Posterior cingulate gyrus (tissue), 11 donors: Measurements from ENCODE around the gene ARHGAP5.
"Not testable (repeated sequence)": the region's sequence is repeated elsewhere in the genome, so short reads cannot be mapped to it uniquely, and the experiment has no call there.

Experiments
- DNase-seq, 10 donors: peaks; one replicate each; pipeline versions ENCODE4 v3.0.0 to v3.0.0-alpha.2; 2020 to 2021; ENCODE audit warnings: mixed read lengths in 3 of 10
- intact Hi-C: fragments of 100-400 bp; cut with DNase I; formaldehyde crosslinking; loops from one replicate; pipeline ENCODE4 v1.15.1; 2023

ARHGAP5 gene

DNA sequence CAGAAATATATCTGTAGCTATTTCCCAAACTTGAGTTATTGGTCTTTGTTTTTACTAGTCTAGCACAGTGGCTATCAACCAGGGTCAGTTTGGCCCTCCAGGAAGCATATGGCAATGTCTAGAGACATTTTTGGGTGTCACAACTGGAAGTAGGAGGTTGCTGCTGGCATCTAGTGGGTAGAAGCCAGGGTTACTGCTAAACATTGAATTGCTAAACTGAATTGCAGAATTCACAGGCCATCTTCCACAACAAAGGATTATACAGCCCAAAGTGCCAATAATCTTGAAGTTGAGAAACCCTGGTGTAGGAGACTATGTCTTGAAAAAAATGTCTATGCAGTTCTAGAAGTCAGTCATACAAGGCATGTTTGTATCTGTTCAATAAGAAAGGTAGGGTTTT lies 27.7 kb downstream of the ARHGAP5 start:
- intact Hi-C loops, result no loop called here

DNA sequence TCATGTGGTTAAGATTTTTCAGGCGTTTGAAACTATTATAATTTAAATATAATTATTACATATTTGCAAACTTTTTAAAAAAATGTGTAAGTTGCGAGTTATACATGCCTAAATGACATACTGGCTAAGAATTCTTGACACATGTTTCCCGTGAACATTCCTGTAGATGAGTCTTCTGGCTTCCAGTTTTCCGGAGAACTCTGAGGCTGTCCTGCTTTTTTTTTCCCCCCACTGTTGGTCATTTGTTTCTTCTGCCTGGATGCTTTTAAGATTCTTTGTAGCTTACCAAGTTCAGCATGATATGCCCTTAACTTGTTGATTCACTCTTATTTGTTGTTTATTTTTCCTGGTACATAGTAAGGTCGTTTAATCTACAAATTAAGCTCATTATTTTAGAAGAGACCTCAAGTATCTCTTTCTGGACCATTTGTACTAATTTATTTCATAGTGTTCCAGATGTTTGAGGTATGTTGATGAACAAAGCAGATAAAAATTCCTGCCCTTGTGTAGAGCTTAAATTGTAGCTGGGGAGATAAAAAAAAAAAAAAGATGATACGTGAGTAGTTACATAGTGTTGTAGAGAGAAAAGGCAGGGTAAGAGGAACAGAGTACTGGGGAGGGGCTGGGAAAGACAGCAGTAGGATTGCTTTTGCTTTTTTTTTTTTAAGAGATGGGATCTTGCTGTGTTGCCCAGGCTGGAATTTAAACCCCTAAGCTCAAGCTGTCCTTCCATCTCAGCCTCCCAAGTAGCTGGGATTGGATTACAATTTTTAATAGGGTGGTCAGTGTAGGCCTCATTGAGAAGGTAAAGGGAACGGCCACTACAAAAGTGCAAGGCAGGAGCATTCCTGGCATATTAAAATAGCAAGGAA lies 32.8 kb downstream of the ARHGAP5 start:
- DNase-seq, result no peak
- intact Hi-C loops, result no loop called here

More for the DNA sequence above, 27.7 kb downstream of the ARHGAP5 start:
- DNase-seq, result no peak

DNA sequence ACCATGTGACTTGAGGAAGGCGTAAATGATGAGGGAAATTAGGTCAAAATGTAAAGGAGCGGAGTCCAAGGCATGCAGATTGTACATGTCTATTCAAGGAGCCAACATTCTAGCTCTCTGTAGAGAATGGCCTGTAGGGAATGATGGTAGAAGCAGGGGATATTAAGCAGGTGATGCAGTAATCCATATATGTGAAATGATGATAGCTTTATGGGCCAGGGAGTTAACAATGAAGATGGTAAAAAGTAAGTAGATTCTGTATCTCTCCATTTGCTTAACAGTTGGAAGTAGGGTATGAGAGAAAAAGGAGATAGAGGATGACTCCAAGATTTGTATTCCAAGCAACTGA lies 33.4 kb downstream of the ARHGAP5 start:
- DNase-seq, result no peak
- intact Hi-C loops, result no loop called here

DNA sequence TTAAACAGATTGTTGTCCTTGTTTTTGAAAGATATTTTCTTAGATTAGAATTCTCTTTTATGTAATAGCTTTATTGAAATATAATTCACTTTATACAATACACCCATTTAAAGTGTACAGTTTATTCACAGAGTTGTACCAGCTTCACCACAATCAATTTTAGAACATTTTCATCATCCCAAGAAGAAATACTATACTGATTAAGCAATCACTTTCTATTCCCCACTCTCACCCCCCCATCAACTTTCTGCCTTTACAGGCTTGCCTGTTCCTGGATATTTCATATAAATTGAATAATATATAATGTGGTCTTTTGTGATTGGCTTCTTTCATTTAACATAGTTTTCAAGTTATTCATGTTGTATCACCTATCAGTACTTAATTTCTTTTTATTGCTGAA lies 44.4 kb downstream of the ARHGAP5 start:
- DNase-seq, result no peak
- intact Hi-C loops, result no loop called here

DNA sequence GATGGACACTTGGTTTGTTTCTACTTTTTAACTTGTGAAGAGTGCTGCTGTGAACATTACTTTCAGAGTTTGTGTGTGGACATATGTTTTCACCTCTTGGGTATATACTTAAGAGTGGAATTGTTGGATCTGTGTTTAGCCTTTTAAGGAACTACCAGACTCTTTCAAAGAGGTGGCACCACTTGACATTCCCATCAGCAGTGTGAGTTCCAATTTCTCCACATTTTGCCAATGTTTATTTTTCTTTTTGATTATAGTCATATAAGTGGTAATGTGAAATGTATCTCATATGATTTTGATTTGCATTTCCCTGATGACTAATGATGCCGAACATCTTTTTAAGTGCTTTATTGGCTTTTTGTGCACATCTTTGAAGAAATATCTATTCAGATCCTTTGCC lies 44.8 kb downstream of the ARHGAP5 start:
- intact Hi-C loops, result no loop called here
- no peak for DNase-seq

DNA sequence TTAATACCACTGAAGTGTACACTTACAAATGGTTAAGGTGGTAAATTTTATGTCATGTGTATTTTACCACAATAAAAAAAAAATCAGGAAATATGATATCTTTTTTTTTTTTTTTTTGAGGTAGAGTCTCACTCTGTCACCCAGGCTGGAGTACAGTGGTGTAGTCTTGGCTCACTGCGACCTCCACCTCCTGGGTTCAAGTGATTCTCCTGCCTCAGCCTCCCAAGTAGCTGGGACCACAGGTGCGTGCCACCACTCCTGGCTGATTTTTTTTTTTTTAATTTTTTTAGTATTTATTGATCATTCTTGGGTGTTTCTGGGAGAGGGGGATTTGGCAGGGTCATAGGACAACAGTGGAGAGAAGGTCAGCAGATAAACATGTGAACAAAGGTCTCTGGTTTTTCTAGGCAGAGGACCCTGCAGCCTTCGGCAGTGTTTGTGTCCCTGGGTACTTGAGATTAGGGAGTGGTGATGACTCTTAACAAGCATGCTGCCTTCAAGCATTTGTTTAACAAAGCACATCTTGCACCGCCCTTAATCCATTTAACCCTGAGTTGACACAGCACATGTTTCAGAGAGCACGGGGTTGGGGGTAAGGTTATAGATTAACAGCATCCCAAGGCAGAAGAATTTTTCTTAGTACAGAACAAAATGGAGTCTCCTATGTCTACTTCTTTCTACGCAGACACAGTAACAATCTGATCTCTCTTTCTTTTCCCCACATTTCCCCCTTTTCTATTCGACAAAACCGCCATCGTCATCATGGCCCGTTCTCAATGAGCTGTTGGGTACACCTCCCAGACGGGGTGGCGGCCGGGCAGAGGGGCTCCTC lies 50.0 kb downstream of the ARHGAP5 start:
- intact Hi-C loops, DNase-seq: not testable (repeated sequence)

DNA sequence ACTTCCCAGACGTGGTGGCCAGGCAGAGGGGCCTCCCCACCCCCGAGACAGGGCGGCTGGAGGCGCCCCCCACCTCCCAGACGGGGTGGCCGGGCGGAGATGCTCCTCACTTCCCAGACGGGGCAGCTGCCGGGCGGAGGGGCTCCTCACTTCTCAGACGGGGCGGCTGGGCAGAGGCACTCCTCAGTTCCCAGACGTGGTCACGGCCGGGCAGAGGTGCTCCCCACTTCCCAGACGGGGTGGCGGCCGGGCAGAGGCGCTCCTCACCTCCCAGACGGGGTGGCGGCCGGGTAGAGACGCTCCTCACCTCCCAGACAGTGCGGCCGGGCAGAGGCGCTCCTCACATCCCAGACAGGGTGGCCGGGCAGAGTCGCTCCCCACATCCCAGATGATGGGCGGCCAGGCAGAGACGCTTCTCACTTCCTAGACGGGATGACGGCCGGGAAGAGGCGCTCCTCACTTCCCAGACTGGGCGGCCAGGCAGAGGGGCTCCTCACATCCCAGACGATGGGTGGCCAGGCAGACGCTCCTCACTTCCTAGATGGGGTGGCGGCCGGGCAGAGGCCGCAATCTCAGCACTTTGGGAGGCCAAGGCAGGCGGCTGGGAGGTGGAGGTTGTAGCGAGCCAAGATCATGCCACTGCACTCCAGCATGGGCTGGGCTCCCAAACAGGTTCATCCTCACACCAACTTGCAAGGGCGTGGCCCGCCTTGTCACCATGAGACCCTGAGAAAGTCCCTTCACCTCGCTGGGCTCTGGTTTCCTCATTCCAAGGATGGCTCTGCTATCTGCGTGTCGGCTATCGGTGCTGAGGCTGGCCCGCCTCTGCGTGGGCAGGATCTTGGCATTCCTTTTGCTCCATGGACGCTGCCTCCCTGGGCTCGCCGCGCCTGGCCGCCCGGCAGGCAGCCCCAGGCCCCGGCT lies 50.9 kb downstream of the ARHGAP5 start:
- intact Hi-C loops, result not testable (repeated sequence)
- peak in 2 of 10 donors; percentile 66 to 81 for DNase-seq

DNA sequence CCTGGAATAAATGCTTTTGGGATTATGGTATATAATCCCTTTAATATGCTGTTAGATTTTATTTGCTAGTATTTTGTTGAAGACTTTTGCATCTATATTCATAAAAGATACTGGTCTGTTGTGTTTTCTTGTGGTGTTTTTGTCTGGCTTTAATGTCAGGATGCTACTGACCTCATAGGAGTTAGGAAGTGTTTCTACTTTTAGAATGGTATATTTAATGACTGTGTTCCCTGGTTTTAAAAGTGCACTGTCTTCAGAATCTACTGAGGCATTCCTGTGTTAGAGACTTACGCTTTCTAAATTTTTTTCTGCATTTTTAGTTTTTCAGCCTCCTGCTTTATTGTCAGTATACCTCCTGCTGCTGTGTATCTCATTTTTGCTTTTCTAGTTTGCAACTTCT lies 51.6 kb downstream of the ARHGAP5 start:
- no peak for DNase-seq
- intact Hi-C loops, result no loop called here

DNA sequence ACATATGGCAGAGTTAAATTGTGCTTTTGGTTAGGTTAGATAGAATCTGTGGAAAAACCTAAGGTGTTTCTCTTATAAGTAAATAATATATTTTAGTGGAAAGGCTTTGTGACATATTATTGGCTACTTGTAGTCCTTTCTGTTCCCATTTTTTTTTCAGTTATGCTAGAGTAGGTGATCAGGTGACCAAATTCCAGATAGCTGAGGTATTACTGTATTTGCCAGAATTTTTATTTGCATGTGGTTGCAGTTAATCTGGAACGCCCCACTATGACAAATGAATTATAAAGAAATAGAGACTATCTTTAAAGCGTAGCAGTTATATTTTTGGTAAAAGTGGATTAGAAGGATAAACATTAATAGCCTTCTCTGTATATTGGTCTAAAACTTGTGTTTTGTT lies 52.0 kb downstream of the ARHGAP5 start:
- intact Hi-C loops, result no loop called here
- DNase-seq, result no peak

DNA sequence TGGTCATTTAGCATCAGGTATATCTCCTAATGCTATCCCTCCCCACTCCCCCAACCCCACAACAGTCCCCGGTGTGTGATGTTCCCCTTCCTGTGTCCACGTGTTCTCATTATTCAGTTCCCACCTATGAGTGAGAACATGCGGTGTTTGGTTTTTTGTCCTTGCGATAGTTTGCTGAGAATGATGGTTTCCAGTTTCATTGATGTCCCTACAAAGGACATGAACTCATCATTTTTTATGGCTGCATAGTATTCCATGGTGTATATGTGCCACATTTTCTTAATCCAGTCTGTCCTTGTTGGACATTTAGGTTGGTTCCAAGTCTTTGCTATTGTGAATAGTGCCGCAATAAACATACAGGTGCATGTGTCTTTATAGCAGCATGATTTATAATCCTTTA lies 54.6 kb downstream of the ARHGAP5 start:
- intact Hi-C loops, DNase-seq: not testable (repeated sequence)

DNA sequence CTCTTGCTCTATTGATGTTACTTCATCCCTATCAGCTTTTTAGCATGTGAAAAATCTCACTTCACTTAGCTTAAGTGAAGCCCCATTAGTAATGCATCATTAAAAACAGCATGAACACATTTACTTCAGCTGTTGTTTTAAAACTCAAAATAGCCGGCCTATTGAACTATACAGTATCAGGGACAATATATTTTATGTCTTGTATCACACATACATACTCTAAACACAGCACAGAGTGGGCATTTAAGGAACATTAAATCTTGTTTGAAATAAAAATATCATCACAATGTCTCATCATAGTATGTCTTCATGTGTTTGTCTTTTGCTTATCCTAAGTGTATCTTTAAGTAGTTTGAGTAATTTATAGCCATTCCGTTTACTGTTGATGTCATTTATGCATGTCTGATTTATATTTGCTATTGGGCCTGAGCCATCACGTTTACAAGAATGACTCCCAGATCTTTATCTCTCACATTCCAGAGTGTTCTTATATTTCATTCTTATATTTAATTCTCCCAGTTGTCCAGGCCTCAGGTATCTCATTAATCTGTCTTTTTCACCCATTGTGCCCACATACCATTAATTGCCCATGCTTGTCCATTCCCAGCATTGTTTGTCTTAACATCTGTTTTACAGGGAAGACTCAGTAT lies 57.5 kb downstream of the ARHGAP5 start:
- intact Hi-C loops, result no loop called here
- no peak for DNase-seq

DNA sequence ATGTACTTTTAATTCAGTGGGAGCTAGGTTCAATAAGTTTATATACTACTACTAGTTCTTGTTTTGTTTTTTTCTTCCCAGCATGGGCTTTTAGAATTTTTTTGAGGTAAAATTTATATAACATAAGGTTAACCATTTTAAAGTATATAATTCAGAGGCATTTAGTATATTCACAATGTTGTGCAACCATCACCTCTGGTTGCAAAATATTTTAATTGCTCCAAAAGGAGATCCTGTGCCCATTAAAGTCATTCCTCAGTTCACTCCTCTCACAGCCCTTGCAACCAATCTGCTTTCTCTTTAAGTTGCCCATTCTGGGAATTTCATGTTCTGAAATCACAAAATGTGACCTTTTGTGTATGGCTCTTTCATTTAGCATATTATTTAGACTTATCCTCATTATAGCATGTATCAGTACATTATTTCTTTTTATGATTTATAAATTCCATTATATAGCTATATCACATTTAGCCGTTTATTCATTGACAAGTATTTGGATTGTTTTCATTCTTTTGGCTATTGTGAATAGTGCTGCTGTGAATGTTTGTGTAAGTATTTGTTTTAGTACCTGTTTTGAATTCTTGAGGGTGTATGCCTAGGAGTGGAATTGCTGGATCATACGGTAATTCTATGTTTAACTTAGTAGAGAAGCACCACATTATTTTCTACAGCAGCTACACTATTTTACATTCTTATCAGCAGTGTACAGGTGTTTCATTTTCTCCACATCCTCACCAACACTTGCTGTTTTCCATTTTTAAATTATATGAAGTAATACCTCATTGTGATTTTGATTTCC lies 59.1 kb downstream of the ARHGAP5 start:
- intact Hi-C loops, result no loop called here
- no peak for DNase-seq

DNA sequence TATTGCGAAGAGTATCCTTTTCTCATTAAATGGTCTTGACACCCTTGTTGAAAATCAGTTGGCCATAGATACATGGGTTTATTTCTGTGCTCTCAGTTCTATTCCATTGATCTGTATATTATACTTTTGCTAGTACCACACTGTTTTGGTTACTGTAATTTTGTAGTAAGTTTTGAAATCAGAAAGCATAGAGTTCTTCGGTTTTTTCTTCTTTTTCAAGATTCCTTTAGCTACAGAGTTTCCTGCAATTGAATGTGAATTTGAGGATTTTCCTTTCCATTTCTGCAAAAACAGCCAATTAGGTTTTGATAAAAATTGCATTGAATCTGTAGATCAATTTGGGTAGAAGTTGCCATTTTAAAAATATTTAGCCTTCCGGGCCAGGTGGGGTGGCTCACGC lies 60.2 kb downstream of the ARHGAP5 start:
- intact Hi-C loops, result no loop called here
- no peak for DNase-seq

DNA sequence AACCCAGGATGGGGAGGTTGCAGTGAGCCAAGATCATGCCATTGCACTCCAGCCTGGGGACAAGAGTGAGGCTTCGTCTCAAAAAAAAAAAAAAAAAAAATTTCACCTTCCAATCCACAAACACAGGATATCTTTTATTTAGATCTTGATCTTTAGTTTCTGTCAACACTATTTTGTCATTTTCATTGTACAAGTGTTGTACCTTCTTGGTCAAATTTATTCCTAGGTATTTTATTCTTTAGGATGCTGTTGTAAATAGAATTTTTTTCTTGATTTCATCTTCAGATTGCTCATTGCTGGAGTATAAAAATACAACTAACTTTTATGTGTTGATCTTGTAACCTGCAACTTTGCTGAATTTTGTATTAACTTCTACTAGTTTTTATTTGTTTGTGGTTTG lies 60.8 kb downstream of the ARHGAP5 start:
- intact Hi-C loops, result no loop called here
- DNase-seq, result no peak

DNA sequence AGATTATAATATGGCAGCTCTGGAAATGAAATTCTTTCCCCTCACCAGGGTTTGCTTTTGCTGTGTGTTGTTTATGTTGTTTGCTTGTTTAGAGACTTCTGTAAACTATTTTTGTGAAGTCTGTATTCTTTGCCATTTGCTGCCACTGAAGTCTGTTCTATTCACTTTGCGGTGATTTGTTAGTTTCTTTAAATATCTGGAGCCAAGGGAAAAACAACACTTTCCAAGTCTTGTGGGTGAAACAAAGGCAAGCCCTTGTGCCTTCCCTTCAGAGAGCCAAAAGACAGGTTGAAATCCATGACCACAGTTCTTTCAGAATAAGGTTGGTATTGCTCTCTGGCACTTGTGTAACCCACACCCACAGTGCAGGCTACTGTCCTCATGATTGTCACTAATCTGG lies 65.2 kb downstream of the ARHGAP5 start:
- DNase-seq, result no peak
- intact Hi-C loops, result no loop called here

DNA sequence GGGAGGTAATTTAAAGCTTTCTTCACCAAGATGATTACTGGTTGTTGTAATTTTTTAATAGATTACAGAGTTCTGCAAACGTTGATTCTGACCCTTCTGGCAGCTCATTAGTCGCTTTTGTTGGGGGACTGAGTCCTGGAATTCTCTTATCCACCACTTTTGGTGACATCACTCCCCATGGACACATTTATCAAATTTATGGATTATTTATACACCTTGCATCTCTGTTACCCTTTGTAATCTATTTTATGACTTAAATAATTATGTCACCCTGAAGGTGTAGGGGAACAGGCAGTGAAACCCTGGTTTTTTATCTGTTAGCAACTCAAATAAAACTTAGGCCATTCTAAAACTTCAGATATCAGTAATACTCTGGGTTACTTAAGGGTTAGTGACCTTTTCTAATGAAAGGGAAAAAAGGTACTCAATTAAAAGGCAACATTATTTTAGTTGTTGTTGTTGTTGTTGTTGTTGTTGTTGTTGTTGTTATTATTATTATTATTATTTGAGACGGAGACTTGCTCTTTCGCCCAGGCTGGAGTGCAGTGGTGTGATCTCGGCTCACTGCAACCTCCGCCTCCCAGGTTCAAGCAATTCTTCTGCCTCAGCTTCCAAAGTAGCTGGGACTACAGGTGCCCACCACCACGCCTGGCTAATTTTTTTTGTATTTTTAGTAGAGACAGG lies 65.8 kb downstream of the ARHGAP5 start:
- DNase-seq, result no peak
- intact Hi-C loops, result no loop called here

DNA sequence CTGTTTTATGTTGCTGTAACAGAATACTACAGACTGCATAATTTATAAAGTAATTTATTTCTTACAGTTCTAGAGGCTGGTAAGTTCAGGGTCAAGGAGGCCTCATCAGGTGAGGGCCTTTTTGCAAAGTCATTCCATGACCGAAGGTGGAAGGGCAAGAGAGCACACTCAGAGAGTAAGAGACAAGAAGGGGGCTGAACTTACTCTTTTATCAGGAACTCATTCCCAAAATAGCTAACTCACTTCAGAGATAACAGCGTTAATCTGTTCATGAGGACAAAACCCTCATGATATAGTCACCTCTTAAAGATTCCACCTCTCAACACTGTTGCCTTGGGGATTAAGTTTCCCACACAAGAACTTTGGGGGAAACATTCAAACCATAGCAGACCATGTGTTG lies 73.3 kb downstream of the ARHGAP5 start:
- DNase-seq, result no peak
- intact Hi-C loops, result no loop called here

DNA sequence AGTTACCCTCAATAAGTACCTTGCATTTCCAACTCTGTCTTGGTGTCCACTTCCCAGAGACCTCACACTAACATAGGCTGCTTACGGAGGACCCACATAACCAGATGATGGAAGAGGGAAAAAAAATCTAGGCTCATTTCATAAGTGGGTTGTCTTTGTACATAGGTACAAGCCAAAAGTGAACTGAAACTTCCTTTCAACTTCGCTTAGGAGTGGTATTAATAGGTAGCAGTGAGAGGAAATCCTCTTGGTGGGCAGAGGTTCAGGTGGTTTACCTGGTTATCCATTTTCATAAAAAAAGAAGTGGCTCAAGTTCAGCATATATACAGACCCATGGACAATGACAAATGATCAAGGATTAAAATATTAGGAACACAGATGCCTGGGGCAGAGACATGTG lies 88.9 kb downstream of the ARHGAP5 start:
- intact Hi-C loops, result no loop called here
- DNase-seq, result no peak

DNA sequence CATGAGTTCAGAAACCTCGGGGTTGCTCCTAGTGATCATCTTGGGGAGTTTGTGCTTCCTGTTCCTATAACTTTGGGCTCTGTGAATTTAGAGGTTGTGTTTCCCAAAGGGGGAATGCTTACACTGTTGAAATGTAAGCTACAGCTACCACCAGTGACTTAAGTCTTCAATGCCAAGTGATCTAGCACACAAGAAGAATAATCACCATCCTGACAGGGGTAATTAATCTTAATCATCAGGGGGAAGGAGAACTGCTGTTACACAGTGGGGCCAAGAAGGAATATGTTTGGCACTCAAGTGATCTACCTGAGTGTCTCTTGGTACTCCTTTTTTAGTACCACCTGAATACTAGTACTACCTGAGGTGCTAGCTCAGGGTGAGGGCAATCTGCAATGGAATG lies 89.8 kb downstream of the ARHGAP5 start:
- intact Hi-C loops, result no loop called here
- no peak for DNase-seq
